Activated CD8-positive, alpha-beta T cell treated with anti-CD3 and anti-CD28 coated beads for 36 hours (primary cell): ENCODE measurements around the gene GGA3. TPM values are rescaled to one million over a fixed set of nuclear protein-coding genes. Genes with fewer than 3 reads are reported as not detected.
A peak's percentile ranks its signal among the peaks of the same experiment; 100 is the strongest.

Experiments used
- ATAC-seq: fragments of 200-7000 bp; cut with Tn5 transposase; one replicate; pipeline ENCODE4 v1.10.0; 2021; ENCODE audit warnings: mild to moderate bottlenecking, moderate library complexity
- CTCF ChIA-PET: fragments of 350-600 bp; sonication (Branson Sonifier 250); formaldehyde crosslinking; loops from one replicate; lab custom pipeline; 2021; ENCODE audit warnings: antibody characterized with exemption; lab: Charles Lee
- POLR2A ChIA-PET: fragments of 350-600 bp; sonication (Branson Sonifier 250); formaldehyde crosslinking; loops from one replicate; lab custom pipeline; 2021; ENCODE audit warnings: antibody characterized with exemption; lab: Charles Lee
- DNase-seq: peaks from one replicate; pipeline ENCODE4 v3.0.0-alpha.2; 2020
- H3K27ac Mint-ChIP-seq: one replicate; pipeline ENCODE4 v1.8.0; 2021; ENCODE audit warnings: mild to moderate bottlenecking, mixed read lengths
- H3K27me3 Mint-ChIP-seq: one replicate; pipeline ENCODE4 v1.8.0; 2021; ENCODE audit warnings: mixed read lengths
- H3K36me3 Mint-ChIP-seq: one replicate; pipeline ENCODE4 v1.8.0; 2021; ENCODE audit warnings: low read depth, mixed read lengths
- H3K4me1 Mint-ChIP-seq: one replicate; pipeline ENCODE4 v1.8.0; 2021; ENCODE audit warnings: low read depth, mixed read lengths
- H3K4me3 Mint-ChIP-seq: one replicate; pipeline ENCODE4 v1.8.0; 2021; ENCODE audit warnings: mild to moderate bottlenecking, moderate library complexity, mixed read lengths
- H3K9me3 Mint-ChIP-seq: one replicate; pipeline ENCODE4 v1.8.0; 2021; ENCODE audit warnings: mixed read lengths
- CTCF ChIP-seq: fragments of 200-600 bp; IDR thresholded peaks from one replicate; pipeline ENCODE4 v1.8.0; 2022; ENCODE audit warnings: antibody characterized with exemption, mild to moderate bottlenecking
- intact Hi-C: fragments of 100-400 bp; cut with micrococcal nuclease; formaldehyde crosslinking; loops from one replicate; pipeline ENCODE4 v1.10.0; 2022
- total RNA-seq, 2 experiments: library from RNA; stranded (reverse); gene quantifications; one replicate each; pipeline ENCODE4 v1.2.3, GENCODE V29; 2021

Gene GGA3
- total RNA-seq, 2 experiments from 2014 or later: 65.5 to 65.8 TPM

- intact Hi-C loops: no loop called here
- peak; percentile 48 for ATAC-seq
- POLR2A ChIA-PET: interaction anchor here (1.2 to 6.9 kb wide), 3 partner anchors 14 to 23 kb away, joined by 5 to 50 read pairs (median 6); partner anchors contain the start of genes GGA3 and MRPS7
- Mint-ChIP-seq H3K27ac (peak overlapping the region; percentile 88), H3K4me1 (peaks cover 56% of the 10 kb centered on the region), H3K36me3 (peaks cover 52% of the 10 kb centered on the region), H3K27me3 (no peaks in the 10 kb centered on the region), H3K9me3 (no peaks in the 10 kb centered on the region), H3K4me3 (peak overlapping the region; percentile 16)
- peak; percentile 46 for DNase-seq
- no peak for TF ChIP-seq CTCF
- CTCF ChIA-PET: interaction anchor here (1.1 to 6.6 kb wide), 7 partner anchors 7 to 170 kb away, joined by 3 to 75 read pairs (median 53); partner anchors contain the start of genes GGA3, MIF4GD and MRPS7
Observed at GRCh38 chr17:75242461-75243042, 18.9 kb downstream of the GGA3 start.

GRCh38 chr17:75241996-75242460 is 19.4 kb downstream of the GGA3 start:
- Mint-ChIP-seq H3K4me3 (peak overlapping the region; percentile 16), H3K27me3 (no peaks in the 10 kb centered on the region), H3K9me3 (no peaks in the 10 kb centered on the region), H3K4me1 (peaks cover 54% of the 10 kb centered on the region), H3K27ac (peak overlapping the region; percentile 88), H3K36me3 (peaks cover 52% of the 10 kb centered on the region)
- no peak for TF ChIP-seq CTCF
- intact Hi-C loops: no loop called here
- ATAC-seq: peak; percentile 10
- peak; percentile 39 for DNase-seq
- CTCF ChIA-PET: interaction anchor here (1.1 to 6.6 kb wide), 7 partner anchors 7 to 170 kb away, joined by 3 to 75 read pairs (median 53); partner anchors contain the start of genes GGA3, MIF4GD and MRPS7
- POLR2A ChIA-PET: interaction anchor here (1.0 to 6.9 kb wide), 4 partner anchors 12 to 22 kb away, joined by 3 to 50 read pairs (median 6); partner anchors contain the start of genes GGA3 and MRPS7

- H3K27me3 Mint-ChIP-seq: no peaks in the 10 kb centered on the region
- H3K4me1 Mint-ChIP-seq: peaks cover 50% of the 10 kb centered on the region
- intact Hi-C loops: no loop called here
- ATAC-seq (no peak), DNase-seq (no peak)
- POLR2A ChIA-PET: interaction anchor here (1.0 to 6.9 kb wide), 4 partner anchors 12 to 48 kb away, joined by 3 to 50 read pairs (median 4); partner anchors contain the start of genes GGA3, MRPS7 and SLC25A19
- CTCF ChIA-PET: interaction anchor here (1.1 to 6.6 kb wide), 6 partner anchors 8 to 171 kb away, joined by 5 to 75 read pairs (median 54); partner anchors contain the start of genes GGA3, MIF4GD and MRPS7
- no peaks in the 10 kb centered on the region for H3K9me3 Mint-ChIP-seq
- no peak for TF ChIP-seq CTCF
- H3K27ac Mint-ChIP-seq: peak overlapping the region; percentile 88
- no peak overlapping the region for H3K4me3 Mint-ChIP-seq
- H3K36me3 Mint-ChIP-seq: peaks cover 52% of the 10 kb centered on the region
Observed at GRCh38 chr17:75241502-75241901, 19.9 kb downstream of the GGA3 start.

- TF ChIP-seq CTCF: no peak
- Mint-ChIP-seq H3K27ac (peak overlapping the region; percentile 41), H3K4me3 (no peak overlapping the region), H3K36me3 (peaks cover 53% of the 10 kb centered on the region), H3K27me3 (no peaks in the 10 kb centered on the region), H3K4me1 (peaks cover 50% of the 10 kb centered on the region), H3K9me3 (no peaks in the 10 kb centered on the region)
- ChIA-PET POLR2A (interaction anchor here (0.8 to 6.9 kb wide), 4 partner anchors 10 to 48 kb away, joined by 3 to 50 read pairs (median 4); partner anchors contain the start of genes GGA3, MRPS7 and SLC25A19), CTCF (interaction anchor here (1.0 to 6.6 kb wide), 8 partner anchors 8 to 201 kb away, joined by 3 to 75 read pairs (median 39); partner anchors contain the start of genes GGA3, MIF4GD and MRPS7)
- DNase-seq: no peak
- ATAC-seq: no peak
- intact Hi-C loops: no loop called here
Observed at GRCh38 chr17:75241143-75241430, 20.3 kb downstream of the GGA3 start.
